Thoracic aorta (tissue), 2 donors: ENCODE data around the gene ENG. TPM values are rescaled to one million over a fixed set of nuclear protein-coding genes. Genes with fewer than 3 reads are reported as not detected.
A peak's percentile ranks its signal among the peaks of the same experiment; 100 is the strongest.

Experiments used
- ATAC-seq: fragments of 150-250 bp; one replicate; pipeline ENCODE4 v1.8.0; 2017; ENCODE audit warnings: low read depth; ENCODE audit not compliant: insufficient number of reproducible peaks, low FRiP score
- DNase-seq: peaks from one replicate; pipeline ENCODE4 v3.0.0-alpha.2; 2020; ENCODE audit warnings: low spot score
- H3K27ac ChIP-seq, 2 donors: fragments of 200-600 bp; sonication (generic); 1 replicate in 1 of 2; 2 replicates in 1 of 2; pipeline ENCODE4 v1.5.1; 2016; ENCODE audit warnings: mild to moderate bottlenecking in 2 of 2, moderate library complexity in 2 of 2
- H3K27me3 ChIP-seq: fragments of 200-600 bp; sonication (generic); replicated peaks from 2 replicates; pipeline ENCODE4 v1.6.0; 2016; ENCODE audit warnings: mild to moderate bottlenecking; ENCODE audit not compliant: insufficient read depth
- H3K36me3 ChIP-seq: fragments of 200-600 bp; sonication (generic); one replicate; pipeline ENCODE4 v1.5.1; 2016
- H3K4me1 ChIP-seq, 2 donors: fragments of 200-600 bp; sonication (generic); 1 replicate in 1 of 2; 2 replicates in 1 of 2; pipeline versions ENCODE4 v1.5.1 to v1.6.0; 2016; ENCODE audit warnings: low read depth in 2 of 2, mild to moderate bottlenecking in 1 of 2; ENCODE audit not compliant: control insufficient read depth in 1 of 2
- H3K4me3 ChIP-seq: fragments of 200-600 bp; sonication (generic); 2 replicates; pipeline ENCODE4 v1.5.1; 2016; ENCODE audit warnings: mild to moderate bottlenecking
- H3K9me3 ChIP-seq: fragments of 200-600 bp; sonication (generic); 2 replicates; pipeline ENCODE4 v1.5.1; 2016
- total RNA-seq, 2 donors: library from RNA; depleted of rRNA; stranded (reverse); fragments of >200 nt; gene quantifications; one replicate each; pipeline versions ENCODE4 v1.1.0 to v1.2.3, GENCODE V29; 2016
- TF ChIP-seq, protein P1 (sequence below): fragments of 200-600 bp; sonication (generic); IDR thresholded peaks from one replicate; pipeline ENCODE4 v1.5.1; 2019; ENCODE audit warnings: antibody characterized with exemption

Gene ENG
- total RNA-seq: 100 to 1,000 TPM; 239 to 268 TPM

DNA sequence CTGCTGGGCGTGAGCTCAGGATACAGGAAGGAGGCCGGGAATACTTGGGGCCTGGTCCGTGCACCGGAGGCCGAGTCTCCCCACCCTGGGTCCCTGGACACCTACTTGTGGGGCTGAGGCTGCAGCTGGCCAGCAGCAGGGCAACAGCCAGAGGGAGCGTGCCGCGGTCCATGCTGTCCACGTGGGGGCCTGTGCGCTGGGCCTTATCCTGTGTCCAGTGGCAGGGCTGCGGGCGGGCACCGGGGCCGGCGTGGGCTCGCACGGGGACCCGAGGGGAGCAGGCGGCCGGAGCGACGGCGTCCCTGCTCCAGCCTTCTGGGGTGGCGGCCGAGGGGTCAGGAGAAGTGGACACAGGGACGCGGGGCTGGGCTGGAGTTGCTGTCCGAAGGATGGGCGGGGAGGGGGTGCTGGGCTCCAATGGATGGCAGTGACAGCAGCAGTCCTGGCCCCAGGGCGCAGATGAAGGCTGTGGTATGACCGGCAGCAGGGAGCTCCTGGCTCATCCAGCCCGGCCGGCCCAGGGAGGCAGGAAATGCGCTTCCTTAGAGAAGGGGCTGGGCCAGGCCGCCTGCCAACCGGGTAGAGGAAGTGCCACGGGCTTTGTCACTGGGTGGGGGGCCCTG is at the start of gene ENG:
ENG (minus strand) TSS at position 475 of the 623 bp plus-strand sequence; CDS start at position 172, 303 bp downstream.
- peaks cover 46 to 89% of the 10 kb centered on the region in 2 donors for H3K4me1 ChIP-seq
- peak within 1 kb of the TSS; percentile 91 for H3K4me3 ChIP-seq
- peaks cover 6% of the 10 kb centered on the region for H3K36me3 ChIP-seq
- no peak for ATAC-seq
- no peak for DNase-seq
- peak within 1 kb of the TSS; percentile 92 to 95 for H3K27ac ChIP-seq
- TF ChIP-seq, protein P1, sequence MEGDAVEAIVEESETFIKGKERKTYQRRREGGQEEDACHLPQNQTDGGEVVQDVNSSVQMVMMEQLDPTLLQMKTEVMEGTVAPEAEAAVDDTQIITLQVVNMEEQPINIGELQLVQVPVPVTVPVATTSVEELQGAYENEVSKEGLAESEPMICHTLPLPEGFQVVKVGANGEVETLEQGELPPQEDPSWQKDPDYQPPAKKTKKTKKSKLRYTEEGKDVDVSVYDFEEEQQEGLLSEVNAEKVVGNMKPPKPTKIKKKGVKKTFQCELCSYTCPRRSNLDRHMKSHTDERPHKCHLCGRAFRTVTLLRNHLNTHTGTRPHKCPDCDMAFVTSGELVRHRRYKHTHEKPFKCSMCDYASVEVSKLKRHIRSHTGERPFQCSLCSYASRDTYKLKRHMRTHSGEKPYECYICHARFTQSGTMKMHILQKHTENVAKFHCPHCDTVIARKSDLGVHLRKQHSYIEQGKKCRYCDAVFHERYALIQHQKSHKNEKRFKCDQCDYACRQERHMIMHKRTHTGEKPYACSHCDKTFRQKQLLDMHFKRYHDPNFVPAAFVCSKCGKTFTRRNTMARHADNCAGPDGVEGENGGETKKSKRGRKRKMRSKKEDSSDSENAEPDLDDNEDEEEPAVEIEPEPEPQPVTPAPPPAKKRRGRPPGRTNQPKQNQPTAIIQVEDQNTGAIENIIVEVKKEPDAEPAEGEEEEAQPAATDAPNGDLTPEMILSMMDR: no peak
- peaks cover 4% of the 10 kb centered on the region for H3K9me3 ChIP-seq
- H3K27me3 ChIP-seq: no peaks in the 10 kb centered on the region

DNA sequence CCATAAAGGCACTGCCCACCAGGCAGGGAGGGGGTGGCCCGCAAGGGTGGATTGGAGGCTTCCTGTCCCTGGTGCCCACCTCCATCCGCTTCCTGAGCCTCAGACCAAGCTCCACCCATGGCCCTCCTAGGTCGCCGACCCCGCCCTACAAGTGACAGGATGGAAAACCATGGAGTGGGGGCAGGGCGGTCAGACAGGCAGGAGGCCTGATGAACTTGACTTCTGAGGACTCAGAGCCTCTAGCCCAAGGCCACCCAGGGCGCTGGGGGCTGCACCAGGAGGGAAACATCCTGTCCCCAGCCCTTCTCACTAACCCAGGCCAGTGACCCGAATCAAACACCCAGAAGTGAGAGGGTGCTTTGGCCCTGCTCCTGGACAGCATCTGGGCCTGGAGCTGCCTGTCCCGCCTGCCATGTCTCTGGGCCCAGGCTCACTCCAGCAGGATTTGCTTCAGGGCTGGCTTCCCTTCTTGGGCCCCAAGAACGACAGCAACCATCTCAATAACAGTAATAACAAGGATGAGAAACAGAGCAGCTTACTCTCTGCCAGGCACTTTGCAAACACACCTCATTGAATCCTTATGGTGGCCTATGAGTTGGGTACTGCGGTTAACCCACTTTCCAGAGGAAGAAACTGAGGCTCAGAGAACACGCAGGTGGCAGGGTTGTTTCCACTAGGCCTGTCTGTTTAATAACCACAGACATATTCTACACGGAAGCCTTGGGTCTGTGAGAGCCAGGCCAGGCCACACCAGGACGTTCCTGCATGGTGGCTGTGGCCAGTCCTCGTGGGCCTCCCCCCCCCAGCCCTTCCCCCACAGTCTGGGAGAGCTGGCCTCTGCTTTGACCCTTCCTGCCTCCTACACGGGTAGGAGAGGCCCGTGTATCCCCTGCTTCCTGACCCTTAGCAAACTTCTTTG is 49.4 kb upstream of the ENG start:
- ATAC-seq (no peak), DNase-seq (no peak)
- Histone ChIP-seq H3K27ac (peak overlapping the region; percentile 87 to 92), H3K4me1 (peaks cover 40 to 51% of the 10 kb centered on the region in 2 donors), H3K36me3 (peaks cover 8% of the 10 kb centered on the region), H3K9me3 (no peaks in the 10 kb centered on the region), H3K4me3 (no peak overlapping the region), H3K27me3 (no peaks in the 10 kb centered on the region)
- TF ChIP-seq, protein P1: no peak

DNA sequence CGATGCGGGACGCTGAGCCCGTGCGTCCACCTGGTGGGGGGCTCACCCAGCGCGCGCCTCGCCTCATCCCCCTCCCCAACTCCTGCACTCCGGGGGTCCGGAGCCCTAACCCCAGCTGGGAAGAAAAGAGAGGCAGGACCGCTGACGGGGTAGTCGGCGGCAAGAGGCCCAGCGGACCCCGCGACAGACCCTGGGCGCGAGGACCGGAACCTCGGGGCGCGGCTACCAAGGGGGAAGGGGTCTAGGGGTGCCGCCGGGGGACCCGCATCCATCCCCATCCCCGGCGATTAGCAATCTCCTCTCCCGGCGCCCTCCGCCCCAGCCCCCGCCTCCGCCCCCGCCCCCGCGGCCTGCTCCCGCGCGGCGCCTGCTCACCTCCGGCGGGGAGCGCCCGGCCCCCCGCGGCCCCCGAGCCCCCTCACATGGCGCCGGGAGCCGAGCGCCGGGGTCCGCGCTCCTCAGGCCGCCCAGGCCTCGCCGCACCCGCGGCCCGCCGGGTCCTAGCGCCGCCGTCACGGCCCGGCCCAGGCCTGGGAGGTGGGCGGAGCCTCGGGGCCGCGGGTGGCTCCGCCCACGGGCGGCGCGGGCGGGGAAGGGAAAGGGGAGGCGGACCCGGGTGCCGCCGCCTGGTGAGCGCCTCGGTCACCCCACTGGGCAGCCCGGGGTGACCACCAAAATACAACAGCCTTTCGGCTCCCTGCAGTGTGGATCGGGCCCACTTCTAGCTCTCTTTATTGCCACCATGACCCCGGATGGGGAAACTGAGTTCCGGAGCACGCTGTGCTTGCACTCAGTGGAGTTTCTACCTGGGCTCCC is 44.9 kb upstream of the ENG start, which contains the start of gene ST6GALNAC6:
ST6GALNAC6 (minus strand) TSS at position 476 of the 816 bp plus-strand sequence. CDS start 1,622 bp downstream, outside the sequence.
- peak within 1 kb of the TSS; percentile 95 for H3K27ac ChIP-seq
- no peak for DNase-seq
- peak; percentile 41 for ATAC-seq
- H3K27me3 ChIP-seq: no peaks in the 10 kb centered on the region
- H3K4me1 ChIP-seq: peaks cover 27 to 45% of the 10 kb centered on the region in 2 donors
- TF ChIP-seq, protein P1: no peak
- H3K9me3 ChIP-seq: no peaks in the 10 kb centered on the region
- peaks cover 21% of the 10 kb centered on the region for H3K36me3 ChIP-seq
- H3K4me3 ChIP-seq: peak within 1 kb of the TSS; percentile 99

DNA sequence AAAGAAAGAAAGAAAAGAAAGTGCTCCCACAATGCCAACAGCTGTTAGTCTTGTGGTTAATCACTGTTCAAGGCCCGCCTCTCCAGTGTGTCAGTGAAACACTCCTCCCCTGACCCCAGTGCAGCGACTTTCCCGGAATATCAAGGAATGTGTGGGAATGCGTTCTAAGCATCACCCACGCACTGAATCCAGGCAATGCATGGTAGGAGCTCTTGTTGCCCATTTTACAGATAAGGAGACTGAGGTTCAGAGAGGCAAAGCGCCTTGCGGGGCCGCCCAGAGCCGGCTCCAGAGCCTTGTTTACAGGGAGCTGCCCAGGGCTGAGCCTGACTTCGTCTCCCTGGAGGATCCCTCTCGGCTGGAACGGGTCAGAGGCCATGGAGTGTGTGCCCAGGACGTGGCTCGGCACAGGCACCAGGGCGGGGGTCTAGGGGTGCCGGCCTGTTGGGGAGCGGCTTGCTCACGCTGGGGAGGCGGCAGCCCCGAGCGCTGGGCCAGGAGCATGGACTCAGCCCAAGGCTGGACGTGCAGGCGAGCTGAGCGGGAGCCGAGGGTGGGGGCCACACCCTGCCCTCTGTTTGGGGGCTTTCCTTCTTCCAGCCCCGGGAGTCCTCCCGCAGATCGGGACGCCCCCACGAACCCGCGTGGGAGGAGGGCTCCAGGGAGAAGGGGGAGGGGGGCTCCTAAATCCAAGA is 44.1 kb upstream of the ENG start:
- Histone ChIP-seq H3K4me1 (peaks cover 19 to 38% of the 10 kb centered on the region in 2 donors), H3K27ac (peak overlapping the region; percentile 95), H3K9me3 (no peaks in the 10 kb centered on the region), H3K4me3 (peak overlapping the region; percentile 99), H3K36me3 (peaks cover 28% of the 10 kb centered on the region), H3K27me3 (no peaks in the 10 kb centered on the region)
- TF ChIP-seq, protein P1: no peak
- DNase-seq (peak; percentile 68), ATAC-seq (no peak)
